Transverse colon (tissue), 4 donors: ENCODE measurements around the gene AEN. TPM values are rescaled to one million over a fixed set of nuclear protein-coding genes. Genes with fewer than 3 reads are reported as not detected.

Source experiments
- DNase-seq: peaks from one replicate; pipeline ENCODE4 v3.0.0-alpha.2; 2019
- H3K27ac ChIP-seq, 4 donors: fragments of 200-600 bp; sonication (generic); 2 replicates each; pipeline ENCODE4 v1.5.1; 2016 to 2018; ENCODE audit warnings: inconsistent platforms in 4 of 4
- H3K27me3 ChIP-seq: fragments of 200-600 bp; sonication (generic); 2 replicates; pipeline ENCODE4 v1.5.1; 2017; ENCODE audit warnings: inconsistent platforms
- H3K36me3 ChIP-seq, 4 donors: fragments of 200-600 bp; sonication (generic); 2 replicates each; pipeline ENCODE4 v1.5.1; 2017 to 2019; ENCODE audit warnings: inconsistent platforms in 4 of 4
- H3K4me1 ChIP-seq, 4 donors: fragments of 200-600 bp; sonication (generic); 2 replicates each; pipeline ENCODE4 v1.5.1; 2017 to 2020; ENCODE audit warnings: inconsistent platforms in 4 of 4
- H3K4me3 ChIP-seq, 4 donors: fragments of 200-600 bp; sonication (generic); 1 replicate in 1 of 4; 2 replicates in 3 of 4; pipeline versions ENCODE4 v1.5.1 to v1.6.1; 2017 to 2019; ENCODE audit warnings: inconsistent platforms in 4 of 4
- H3K9me3 ChIP-seq, 2 donors: fragments of 200-600 bp; sonication (generic); 2 replicates each; pipeline ENCODE4 v1.5.1; 2017 to 2019; ENCODE audit warnings: inconsistent platforms in 2 of 2
- CTCF ChIP-seq, 5 experiments: fragments of 200-600 bp in 3 of 5; fragments of 450-650 bp in 2 of 5; sonication (generic) in 3 of 5; IDR thresholded peaks; 1 replicate in 2 of 5; 2 replicates in 3 of 5; pipeline ENCODE4 v1.5.1; 2016 to 2017; ENCODE audit warnings: antibody characterized with exemption in 5 of 5, inconsistent platforms in 3 of 5, mild to moderate bottlenecking in 2 of 5, moderate library complexity in 1 of 5
- EP300 ChIP-seq: sonication (generic); formaldehyde crosslinking; IDR thresholded peaks from one replicate; pipeline ENCODE4 v1.6.1; 2017; ENCODE audit warnings: antibody characterized with exemption, low read depth
- POLR2A ChIP-seq: fragments of 450-650 bp; IDR thresholded peaks from one replicate; pipeline ENCODE4 v1.6.1; 2016; ENCODE audit warnings: antibody characterized with exemption, mild to moderate bottlenecking, moderate library complexity
- POLR2AphosphoS5 ChIP-seq, 3 donors: sonication (generic); formaldehyde crosslinking; IDR thresholded peaks; one replicate each; pipeline ENCODE4 v1.6.1; 2016; ENCODE audit warnings: antibody characterized with exemption in 3 of 3
- WGBS, 2 donors: methylation state at CpG; one replicate each; pipeline ENCODE4 v1.1.5; 2018; ENCODE audit warnings: low coverage in 1 of 2; 5-methylcytosine and 5-hydroxymethylcytosine counted together
- in situ Hi-C, 4 donors: fragments of 200-750 bp; cut with MboI; loops; one replicate each; pipeline versions ENCODE4 v1.15.0 to v1.15.1; 2017; ENCODE audit warnings: low sequenced_read_pairs in 3 of 4, low pct_ligation_motif_present in 1 of 4, low pct_unique_long_range_greater_than_20kb in 1 of 4
- intact Hi-C: fragments of 100-400 bp; cut with DNase I; formaldehyde crosslinking; loops from one replicate; pipeline ENCODE4 v1.15.1; 2023; ENCODE audit warnings: low total_unique reads
- total RNA-seq, 4 donors: library from RNA; depleted of rRNA; stranded (reverse); fragments of >200 nt; gene quantifications; one replicate each; pipeline ENCODE4 v1.1.0, GENCODE V29; 2016

Gene AEN
- total RNA-seq, 4 donors from 2014 or later = 1.5 to 22.7 (median 8.7) TPM

- Histone ChIP-seq H3K36me3 (no peaks in the 10 kb centered on the region), H3K27ac (no peak overlapping the region), H3K4me3 (no peak overlapping the region), H3K4me1 (no peaks in the 10 kb centered on the region), H3K9me3 (no peaks in the 10 kb centered on the region), H3K27me3 (no peaks in the 10 kb centered on the region)
- in situ Hi-C loops (loop anchor here in 1 of 4 donors (25.0 kb wide), 1 partner anchor 179 kb away; no protein-coding TSS in a partner anchor), intact Hi-C loops (loop anchor here (5.0 kb wide), 1 partner anchor 174 kb away; no protein-coding TSS in a partner anchor)
- WGBS, 2 donors = 80% methylated on average over 13 of the region's 13 CpGs; no CpG with 5 or more reads in 1 of the 2 donors
- no peak for DNase-seq
- TF ChIP-seq POLR2A (no peak), POLR2AphosphoS5 (IDR thresholded peaks at IDR 0.05) (no peak), EP300 (no peak), CTCF (IDR thresholded peaks at IDR 0.05) (no peak)
These were observed 37.2 kb downstream of the AEN start for GRCh38 chr15:88658070-88658965.

GRCh38 chr15:88658972-88659931, 38.1 kb downstream of the AEN start:
- H3K9me3 ChIP-seq = no peaks in the 10 kb centered on the region
- WGBS, 2 donors = 76 to 86% methylated on average over 5 to 18 of the region's 18 CpGs
- H3K27me3 ChIP-seq = no peaks in the 10 kb centered on the region
- in situ Hi-C loops = loop anchor here in 1 of 4 donors (25.0 kb wide), 1 partner anchor 178 kb away; no protein-coding TSS in a partner anchor
- DNase-seq = no peak
- no peak overlapping the region for H3K27ac ChIP-seq
- TF ChIP-seq CTCF (IDR thresholded peaks at IDR 0.05) (no peak), EP300 (no peak), POLR2A (no peak), POLR2AphosphoS5 (IDR thresholded peaks at IDR 0.05) (no peak)
- intact Hi-C loops = loop anchor here (5.0 kb wide), 1 partner anchor 173 kb away; no protein-coding TSS in a partner anchor
- no peaks in the 10 kb centered on the region for H3K36me3 ChIP-seq
- H3K4me3 ChIP-seq = no peak overlapping the region
- H3K4me1 ChIP-seq = no peaks in the 10 kb centered on the region

GRCh38 chr15:88661041-88661700, 40.0 kb downstream of the AEN start:
- Histone ChIP-seq H3K27ac (no peak overlapping the region), H3K27me3 (no peaks in the 10 kb centered on the region), H3K4me3 (no peak overlapping the region), H3K4me1 (no peaks in the 10 kb centered on the region), H3K9me3 (no peaks in the 10 kb centered on the region), H3K36me3 (no peaks in the 10 kb centered on the region)
- intact Hi-C loops (no loop called here), in situ Hi-C loops (loop anchor here in 1 of 4 donors (25.0 kb wide), 1 partner anchor 176 kb away; no protein-coding TSS in a partner anchor)
- no peak for DNase-seq
- no peak for TF ChIP-seq POLR2AphosphoS5 (IDR thresholded peaks at IDR 0.05)

GRCh38 chr15:88661761-88662556, 40.8 kb downstream of the AEN start:
- intact Hi-C loops = no loop called here
- no peak overlapping the region for H3K27ac ChIP-seq
- in situ Hi-C loops = loop anchor here in 1 of 4 donors (25.0 kb wide), 1 partner anchor 175 kb away; no protein-coding TSS in a partner anchor

More at GRCh38 chr15:88661761-88662556, 40.8 kb downstream of the AEN start:
- H3K4me3 ChIP-seq = no peak overlapping the region
- H3K4me1 ChIP-seq = no peaks in the 10 kb centered on the region
- H3K27me3 ChIP-seq = no peaks in the 10 kb centered on the region
- 56 to 59% methylated on average over 3 to 4 of the region's 4 CpGs for WGBS, 2 donors
- TF ChIP-seq POLR2AphosphoS5 (IDR thresholded peaks at IDR 0.05) (no peak), POLR2A (no peak), CTCF (IDR thresholded peaks at IDR 0.05) (no peak), EP300 (no peak)
- H3K36me3 ChIP-seq = no peaks in the 10 kb centered on the region
- H3K9me3 ChIP-seq = no peaks in the 10 kb centered on the region
- DNase-seq = no peak
